Tongue (tissue), 2 donors: ENCODE data around the gene SPATA20. TPM values are rescaled to one million over a fixed set of nuclear protein-coding genes. Genes with fewer than 3 reads are reported as not detected.
A peak's percentile ranks its signal among the peaks of the same experiment; 100 is the strongest.

Experiments
- DNase-seq: peaks from one replicate; pipeline ENCODE4 v3.0.0-alpha.2; 2015
- total RNA-seq: library from RNA; depleted of rRNA; stranded (reverse); fragments of >200 nt; gene quantifications from one replicate; pipeline ENCODE4 v1.2.3, GENCODE V29; 2014

SPATA20 gene
- total RNA-seq, 1 donor from 2014 or later = 40.3 TPM

GRCh38 chr17:50559674-50560184 is 12.8 kb downstream of the SPATA20 start:
- DNase-seq = peak; percentile 82

GRCh38 chr17:50560185-50560824 is 13.3 kb downstream of the SPATA20 start, which contains the start of gene CACNA1G:
Gene CACNA1G, plus strand, starts transcription at chr17:50560715. Its CDS starts 745 bp downstream, at chr17:50561460.
- peak; percentile 98 for DNase-seq

GRCh38 chr17:50560931-50561745 is 14.2 kb downstream of the SPATA20 start:
- no peak for DNase-seq

GRCh38 chr17:50561746-50562141 is 14.8 kb downstream of the SPATA20 start:
- DNase-seq = peak; percentile 23

GRCh38 chr17:50562242-50563091 is 15.5 kb downstream of the SPATA20 start:
- DNase-seq = peak; percentile 37

- peak; percentile 28 for DNase-seq
Observed at GRCh38 chr17:50563092-50563511, 16.1 kb downstream of the SPATA20 start.

- DNase-seq = peak; percentile 89
Observed at GRCh38 chr17:50564916-50565315, 17.9 kb downstream of the SPATA20 start.

- DNase-seq = peak; percentile 64
Observed at GRCh38 chr17:50565402-50566350, 18.7 kb downstream of the SPATA20 start.

GRCh38 chr17:50566886-50567285 is 19.9 kb downstream of the SPATA20 start:
- no peak for DNase-seq

GRCh38 chr17:50568659-50569058 is 21.7 kb downstream of the SPATA20 start:
- DNase-seq = no peak

GRCh38 chr17:50569592-50569991 is 22.6 kb downstream of the SPATA20 start:
- DNase-seq = no peak

- no peak for DNase-seq
Observed at GRCh38 chr17:50570032-50570431, 23.1 kb downstream of the SPATA20 start.

GRCh38 chr17:50570528-50570927 is 23.6 kb downstream of the SPATA20 start:
- DNase-seq = no peak

GRCh38 chr17:50571681-50572080 is 24.7 kb downstream of the SPATA20 start:
- DNase-seq = no peak

GRCh38 chr17:50572541-50572940 is 25.6 kb downstream of the SPATA20 start:
- DNase-seq = no peak

GRCh38 chr17:50573866-50574611 is 27.1 kb downstream of the SPATA20 start:
- no peak for DNase-seq

- no peak for DNase-seq
Observed at GRCh38 chr17:50575581-50576210, 28.7 kb downstream of the SPATA20 start.

GRCh38 chr17:50576864-50577263 is 29.9 kb downstream of the SPATA20 start:
- DNase-seq = no peak

GRCh38 chr17:50577451-50577954 is 30.5 kb downstream of the SPATA20 start:
- no peak for DNase-seq

GRCh38 chr17:50578173-50578572 is 31.2 kb downstream of the SPATA20 start:
- DNase-seq = no peak
